Measurements from ENCODE around the gene DLG5.

DNA sequence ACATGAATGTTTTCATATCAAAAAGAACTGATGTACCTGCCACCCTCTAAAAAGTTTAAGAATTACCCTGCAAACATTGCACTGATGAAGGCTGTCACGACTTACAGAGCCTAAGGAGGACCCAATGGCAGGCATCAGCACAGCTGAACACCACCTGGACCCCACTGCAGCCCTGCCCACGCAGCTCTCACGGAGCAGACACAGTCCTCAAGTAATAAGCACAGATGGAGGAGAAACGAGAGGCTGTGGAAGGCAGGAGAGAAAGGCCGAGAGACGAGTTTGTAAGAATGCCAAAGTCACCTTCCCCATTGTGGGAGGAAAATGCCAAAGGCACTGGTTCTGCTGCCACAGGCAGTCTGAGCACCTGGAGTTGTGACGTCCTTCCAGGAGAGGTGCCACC is 135.0 kb downstream of the DLG5 start:
- TF ChIP-seq EZH2 (IDR thresholded peaks at IDR 0.05; ENCODE audit: insufficient read depth, poor library complexity, severe bottlenecking) (no peak), EZH2phosphoT487 (IDR thresholded peaks at IDR 0.05; ENCODE audit: insufficient read depth, low read depth) (no peak)
